GM12875 (cell line): Measurements from ENCODE around the gene PPFIBP2.

Experiments used
- H3K4me3 ChIP-seq: one replicate; pipeline ENCODE4 v1.5.1; 2011; ENCODE audit warnings: low read depth, low read length, control low read depth
- TF ChIP-seq, protein P1 (sequence below): IDR thresholded peaks from 2 replicates; pipeline ENCODE4 v1.5.1; 2011; ENCODE audit warnings: low read depth, mild to moderate bottlenecking, control low read depth, inconsistent platforms, low read length, moderate library complexity, borderline replicate concordance; ENCODE audit not compliant: insufficient read depth

Gene PPFIBP2

GRCh38 chr11:7621554-7621953 is 107.8 kb downstream of the PPFIBP2 start:
- no peak overlapping the region for H3K4me3 ChIP-seq
- TF ChIP-seq, protein P1, sequence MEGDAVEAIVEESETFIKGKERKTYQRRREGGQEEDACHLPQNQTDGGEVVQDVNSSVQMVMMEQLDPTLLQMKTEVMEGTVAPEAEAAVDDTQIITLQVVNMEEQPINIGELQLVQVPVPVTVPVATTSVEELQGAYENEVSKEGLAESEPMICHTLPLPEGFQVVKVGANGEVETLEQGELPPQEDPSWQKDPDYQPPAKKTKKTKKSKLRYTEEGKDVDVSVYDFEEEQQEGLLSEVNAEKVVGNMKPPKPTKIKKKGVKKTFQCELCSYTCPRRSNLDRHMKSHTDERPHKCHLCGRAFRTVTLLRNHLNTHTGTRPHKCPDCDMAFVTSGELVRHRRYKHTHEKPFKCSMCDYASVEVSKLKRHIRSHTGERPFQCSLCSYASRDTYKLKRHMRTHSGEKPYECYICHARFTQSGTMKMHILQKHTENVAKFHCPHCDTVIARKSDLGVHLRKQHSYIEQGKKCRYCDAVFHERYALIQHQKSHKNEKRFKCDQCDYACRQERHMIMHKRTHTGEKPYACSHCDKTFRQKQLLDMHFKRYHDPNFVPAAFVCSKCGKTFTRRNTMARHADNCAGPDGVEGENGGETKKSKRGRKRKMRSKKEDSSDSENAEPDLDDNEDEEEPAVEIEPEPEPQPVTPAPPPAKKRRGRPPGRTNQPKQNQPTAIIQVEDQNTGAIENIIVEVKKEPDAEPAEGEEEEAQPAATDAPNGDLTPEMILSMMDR = no peak

- TF ChIP-seq, protein P1 = no peak
These were observed 108.9 kb downstream of the PPFIBP2 start for GRCh38 chr11:7622721-7623120.

DNA sequence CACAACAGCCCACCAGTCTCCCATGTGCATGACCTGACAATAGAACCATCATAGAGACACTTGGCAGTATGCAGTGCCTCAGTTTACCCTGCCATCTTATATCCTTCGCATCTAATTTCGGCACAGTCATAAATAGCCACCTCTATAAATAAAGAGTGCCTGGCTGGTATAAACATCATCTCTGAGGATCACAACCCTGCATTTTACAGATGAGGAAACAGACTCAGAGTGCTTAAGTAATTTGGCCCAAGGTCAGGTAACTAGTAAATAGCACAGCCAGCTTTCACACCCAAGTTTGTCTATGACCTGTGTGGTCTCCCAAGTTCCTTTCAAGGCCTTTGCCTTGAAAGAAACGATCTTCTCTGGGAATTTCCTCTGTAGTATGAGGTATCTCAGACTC is 114.9 kb downstream of the PPFIBP2 start:
- H3K4me3 ChIP-seq = no peak overlapping the region
- TF ChIP-seq, protein P1 = no peak

More at GRCh38 chr11:7622721-7623120, 108.9 kb downstream of the PPFIBP2 start:
- no peak overlapping the region for H3K4me3 ChIP-seq

DNA sequence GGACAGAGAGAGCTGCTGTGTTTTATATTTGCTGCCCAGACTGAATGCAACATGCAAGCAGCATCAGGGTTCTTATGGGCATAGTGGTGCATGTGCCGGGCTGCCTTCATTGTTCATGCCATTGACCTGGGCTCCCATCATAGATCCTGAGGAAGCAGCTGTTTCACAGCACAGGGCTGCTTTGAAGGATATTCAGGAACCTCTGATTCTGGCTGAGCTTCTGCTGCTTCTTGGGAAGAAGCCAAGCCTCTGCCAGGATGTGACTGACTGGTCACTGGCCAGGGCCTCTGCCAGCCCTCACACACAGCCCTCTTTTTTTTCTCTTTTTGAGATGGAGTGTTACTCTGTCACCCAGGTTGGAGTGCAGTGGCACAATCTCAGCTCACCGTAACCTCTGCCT is 116.2 kb downstream of the PPFIBP2 start:
- H3K4me3 ChIP-seq = no peak overlapping the region
- TF ChIP-seq, protein P1 = no peak

DNA sequence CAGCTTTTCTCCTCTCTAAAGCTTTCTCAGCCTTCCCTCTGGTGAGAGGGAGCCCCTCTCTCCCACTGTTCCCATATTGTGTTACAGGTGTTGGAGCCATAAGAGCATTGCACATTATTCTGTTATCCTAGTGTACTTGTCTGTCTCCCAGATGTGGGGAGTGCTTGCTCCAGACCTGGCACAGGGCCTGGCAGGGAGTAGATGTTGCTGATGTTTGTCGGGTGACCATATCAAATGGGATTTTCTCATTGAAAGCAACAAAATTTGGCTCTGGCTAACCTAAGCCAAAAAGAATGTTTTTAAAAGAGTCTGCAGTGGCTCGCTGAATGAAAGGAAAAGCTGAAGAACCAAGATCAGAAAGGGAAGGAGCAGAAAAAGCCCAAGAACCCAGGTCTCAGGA is 118.4 kb downstream of the PPFIBP2 start:
- TF ChIP-seq, protein P1 = no peak
- no peak overlapping the region for H3K4me3 ChIP-seq

DNA sequence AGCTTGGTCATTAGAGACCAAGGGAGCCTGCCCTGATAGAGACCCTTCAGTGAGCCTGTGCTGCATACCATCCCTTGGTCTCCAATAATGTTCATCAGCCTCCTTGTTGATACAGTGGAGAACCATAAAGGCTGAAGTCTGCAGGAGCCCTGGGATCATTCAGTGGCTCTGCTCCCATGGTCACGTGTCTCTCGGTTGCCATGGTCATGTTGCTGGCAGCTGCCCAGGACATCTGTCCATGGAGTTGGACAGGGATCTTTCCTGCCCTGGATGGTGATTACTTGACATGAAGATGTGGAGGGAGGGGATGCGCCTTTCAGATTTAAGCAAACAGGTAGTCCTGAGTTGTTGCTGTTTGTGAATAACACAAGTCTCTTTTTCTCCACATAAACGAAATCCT is 121.3 kb downstream of the PPFIBP2 start:
- no peak overlapping the region for H3K4me3 ChIP-seq
- TF ChIP-seq, protein P1 = no peak

DNA sequence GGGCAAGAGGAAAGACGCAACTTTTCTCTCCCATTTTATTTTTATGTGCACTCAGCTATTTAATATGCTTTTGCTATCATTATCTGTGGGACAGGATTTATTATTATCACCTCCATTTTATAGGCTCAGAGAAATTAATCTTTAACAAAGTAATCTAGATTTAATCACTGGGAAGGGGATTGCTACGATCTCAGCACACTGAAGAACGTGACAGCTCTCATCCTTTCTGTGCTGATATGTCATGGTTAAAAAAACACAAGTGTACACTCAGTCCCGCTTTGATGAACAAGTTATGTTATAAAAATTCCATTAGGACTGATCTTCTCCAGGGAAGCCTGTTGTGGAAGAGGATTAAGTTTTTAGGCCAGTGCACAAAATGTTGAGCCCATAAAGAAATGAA is 121.9 kb downstream of the PPFIBP2 start:
- H3K4me3 ChIP-seq = no peak overlapping the region
- TF ChIP-seq, protein P1 = no peak
